Measurements from ENCODE around the gene AP5Z1.

Gene AP5Z1

DNA sequence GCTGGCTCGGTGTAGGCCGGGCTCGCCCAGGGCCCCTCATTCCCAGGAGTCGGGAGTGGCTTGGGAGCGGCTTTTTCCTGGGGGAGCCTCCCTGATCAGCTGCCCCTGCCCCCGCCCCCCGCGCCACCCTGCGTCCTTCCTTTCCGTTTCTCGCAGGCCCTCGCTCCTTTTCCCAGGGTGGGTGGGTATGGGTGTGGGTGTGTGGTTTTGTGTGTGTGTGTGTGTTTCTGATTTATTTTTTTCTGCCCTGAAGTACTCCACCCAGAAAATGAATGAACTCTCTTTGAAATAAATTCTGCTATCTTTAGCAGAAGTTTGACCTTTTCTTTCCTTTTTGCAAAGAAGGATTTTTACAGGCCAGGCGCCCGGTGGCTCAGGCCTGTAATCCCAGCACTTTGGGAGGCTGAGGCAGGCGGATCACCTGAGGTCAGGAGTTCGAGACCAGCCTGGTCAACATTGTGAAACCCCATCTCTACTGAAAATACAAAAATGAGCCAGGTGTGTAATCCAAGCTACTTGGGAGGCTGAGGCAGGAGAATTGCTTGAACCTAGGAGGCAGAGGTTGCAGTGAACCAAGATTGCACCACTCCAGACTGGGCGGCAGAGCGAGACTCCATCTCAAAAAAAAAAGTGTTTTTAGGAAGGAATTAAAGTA is 30.0 kb upstream of the AP5Z1 start:
- DNase-seq (ENCODE audit: extremely low spot score, insufficient read length, low read depth) = no peak
- no peak for FAIRE-seq

DNA sequence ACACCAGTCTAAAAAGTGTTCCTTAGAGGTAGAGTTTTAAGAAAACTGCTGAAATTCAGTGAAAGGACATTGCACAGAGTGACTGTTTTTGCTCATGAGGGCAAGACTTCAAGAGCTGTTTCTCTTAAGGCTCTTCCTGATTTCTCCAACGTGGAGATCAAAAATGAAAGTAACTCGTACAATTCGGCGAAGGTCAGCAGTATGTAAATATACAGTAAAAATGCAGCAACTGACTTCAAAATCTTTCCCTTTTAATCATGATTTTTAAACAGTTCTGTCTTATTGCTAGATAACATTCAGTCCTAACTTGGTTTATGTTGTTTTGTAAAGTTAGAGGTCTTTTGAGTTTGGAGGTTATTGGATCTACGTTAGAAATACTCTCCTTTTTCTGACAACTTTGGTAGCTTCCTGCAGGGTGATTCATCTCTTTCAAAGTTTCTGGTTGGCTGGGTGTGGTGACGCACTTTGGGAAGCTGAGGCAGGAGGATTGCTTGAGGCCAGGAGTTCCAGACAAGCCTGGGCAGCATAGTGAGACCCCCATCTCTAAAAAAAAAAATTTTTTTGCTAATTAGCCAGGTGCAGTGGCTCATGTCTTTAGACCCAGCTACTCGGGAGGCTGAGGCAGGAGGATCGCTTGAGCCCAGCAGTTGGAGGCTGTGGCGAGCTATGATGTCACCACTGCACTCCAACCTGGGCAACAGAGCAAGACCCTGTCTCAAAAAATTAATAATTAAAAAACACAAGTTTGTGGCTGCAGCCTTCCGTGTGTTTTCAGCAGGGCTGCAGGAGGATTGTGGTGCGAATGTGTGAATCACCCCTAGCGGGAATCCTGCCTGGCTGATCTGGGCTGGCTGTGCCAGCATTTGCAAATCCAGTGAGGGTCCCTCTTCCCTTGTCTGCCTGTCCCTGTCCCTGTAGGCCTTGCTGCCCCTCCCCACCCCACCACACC is 29.2 kb upstream of the AP5Z1 start:
- FAIRE-seq (peak; percentile 73), DNase-seq (ENCODE audit: extremely low spot score, insufficient read length, low read depth) (no peak)

DNA sequence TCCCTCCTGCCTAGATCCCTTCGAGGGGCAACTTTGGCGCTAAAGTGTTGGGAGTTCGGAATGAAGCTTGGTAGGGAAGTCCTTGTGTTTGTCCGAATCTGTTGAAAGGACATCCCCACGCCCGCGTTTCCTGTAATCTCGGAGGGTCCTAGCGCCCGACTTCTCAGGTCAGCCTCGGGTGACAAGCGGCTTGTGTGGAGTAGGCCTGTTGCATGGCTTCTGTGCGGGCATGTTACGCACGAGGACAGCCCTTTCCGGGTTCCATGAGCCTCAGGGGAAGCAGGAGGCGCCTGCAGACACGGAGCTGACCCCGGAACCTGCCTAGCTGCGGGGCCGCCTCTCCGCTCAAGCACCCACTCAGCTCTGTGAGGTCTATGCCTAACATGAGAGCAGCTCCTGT is 28.4 kb upstream of the AP5Z1 start:
- FAIRE-seq (no peak), DNase-seq (ENCODE audit: extremely low spot score, insufficient read length, low read depth) (no peak)

DNA sequence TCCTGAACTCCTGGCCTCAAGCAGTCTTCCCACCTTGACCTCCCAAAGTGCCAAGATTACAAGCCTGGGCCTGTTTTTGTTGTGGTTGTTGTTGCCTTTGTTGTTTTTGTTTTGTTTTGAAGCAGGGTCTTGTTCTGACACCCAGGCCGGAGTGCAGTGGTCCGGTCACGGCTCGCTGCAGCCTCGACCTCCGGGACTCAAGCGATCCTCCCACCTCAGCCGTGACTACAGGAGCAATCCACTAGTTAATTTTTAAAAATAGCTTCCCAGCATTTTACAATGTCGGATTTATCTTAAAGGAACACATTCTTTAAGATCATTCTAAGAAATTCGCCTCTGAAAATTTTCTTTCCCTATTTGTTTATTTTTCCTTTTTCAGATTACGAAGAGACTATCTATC is 27.7 kb upstream of the AP5Z1 start:
- no peak for DNase-seq (ENCODE audit: extremely low spot score, insufficient read length, low read depth)
- FAIRE-seq = no peak

DNA sequence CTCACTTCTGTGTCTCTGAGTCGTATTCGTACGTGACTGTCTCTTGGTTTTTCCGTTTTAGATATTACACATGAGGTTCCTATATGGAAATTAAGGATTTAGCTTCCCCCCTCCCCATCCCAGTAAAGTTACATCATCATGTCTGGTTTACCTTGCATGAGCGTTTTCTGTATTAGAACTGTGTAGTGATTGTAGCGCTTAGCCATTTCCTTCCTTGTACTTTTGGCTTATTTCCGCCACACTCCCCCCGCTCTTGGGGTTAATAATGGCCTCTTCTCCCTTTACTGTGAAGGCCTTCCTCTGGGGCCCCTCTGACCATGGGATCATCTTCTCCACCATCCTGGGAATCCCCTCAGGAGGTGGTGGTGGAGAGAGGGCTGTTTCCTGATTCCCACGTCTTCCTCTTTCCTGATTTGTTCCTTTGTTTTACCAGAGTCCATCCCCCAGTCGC is 27.2 kb upstream of the AP5Z1 start:
- FAIRE-seq (no peak), DNase-seq (ENCODE audit: extremely low spot score, insufficient read length, low read depth) (no peak)

DNA sequence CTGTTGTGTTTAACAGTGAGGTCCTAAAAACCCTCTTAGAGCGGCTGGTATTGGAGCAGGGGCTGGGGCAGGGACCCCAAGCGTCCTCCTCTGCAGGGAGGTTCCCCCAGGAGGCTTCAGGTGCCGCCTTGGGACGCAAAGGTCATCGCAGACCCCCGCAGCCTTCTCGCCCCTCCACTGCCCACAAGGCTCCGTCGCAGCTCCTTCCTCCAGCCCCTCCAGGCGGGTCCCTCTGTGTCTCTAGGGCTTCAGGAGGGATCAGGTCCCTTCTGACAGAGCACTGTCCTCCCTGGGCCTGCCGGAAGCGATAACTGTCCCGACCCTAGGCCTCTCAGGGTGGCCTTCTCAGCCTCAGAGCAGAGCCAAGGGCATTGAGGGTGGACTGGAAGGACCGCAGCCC is 26.1 kb upstream of the AP5Z1 start:
- DNase-seq (ENCODE audit: extremely low spot score, insufficient read length, low read depth) (no peak), FAIRE-seq (no peak)

DNA sequence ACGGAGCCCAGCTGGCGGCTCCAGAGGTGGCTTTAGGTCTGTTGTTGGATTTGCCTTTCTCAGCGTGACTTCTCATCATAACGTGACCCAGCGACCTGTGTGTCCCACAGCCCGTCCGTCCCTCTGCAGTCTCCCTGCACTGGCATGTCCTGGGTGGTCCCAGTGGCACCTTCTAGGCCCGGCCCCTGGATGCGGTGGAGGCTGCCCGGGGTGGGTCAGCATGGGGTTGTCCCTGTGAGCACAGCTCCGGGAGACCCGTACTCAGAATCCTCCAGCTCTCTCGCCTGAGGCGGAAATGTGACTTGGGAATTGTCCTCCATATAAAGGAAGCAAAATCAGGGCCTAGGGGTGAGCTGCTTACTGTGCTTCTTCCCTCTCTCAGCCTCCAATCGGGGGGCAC is 25.6 kb upstream of the AP5Z1 start:
- FAIRE-seq (no peak), DNase-seq (ENCODE audit: extremely low spot score, insufficient read length, low read depth) (no peak)

DNA sequence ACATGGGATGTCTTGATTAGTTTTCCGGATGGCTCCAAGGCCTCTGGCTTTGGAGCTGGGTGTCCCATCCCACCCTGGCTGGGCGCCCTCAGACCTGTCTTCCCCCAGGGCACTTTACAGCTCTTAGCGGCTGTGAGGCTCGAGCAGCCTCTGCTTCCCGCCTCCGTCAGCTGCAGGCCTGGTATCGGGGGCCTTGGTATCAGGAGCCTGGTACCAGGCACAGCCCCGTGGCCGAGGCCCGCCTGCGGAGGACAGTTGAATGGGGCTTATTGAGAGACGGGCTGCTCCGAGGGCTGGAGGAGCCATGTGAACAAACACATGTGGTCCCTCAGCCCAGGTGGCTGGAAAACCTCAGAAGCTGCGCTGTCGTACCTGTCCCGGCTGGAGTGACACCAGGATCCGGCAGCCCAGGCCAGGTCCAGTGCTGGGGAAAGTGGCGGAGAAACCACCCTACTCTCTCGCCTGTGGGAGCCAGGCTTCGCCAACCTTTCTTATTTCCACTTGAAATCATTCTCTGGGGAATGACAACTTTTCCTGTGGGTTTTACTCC is 23.9 kb upstream of the AP5Z1 start:
- FAIRE-seq (no peak), DNase-seq (ENCODE audit: extremely low spot score, insufficient read length, low read depth) (no peak)

DNA sequence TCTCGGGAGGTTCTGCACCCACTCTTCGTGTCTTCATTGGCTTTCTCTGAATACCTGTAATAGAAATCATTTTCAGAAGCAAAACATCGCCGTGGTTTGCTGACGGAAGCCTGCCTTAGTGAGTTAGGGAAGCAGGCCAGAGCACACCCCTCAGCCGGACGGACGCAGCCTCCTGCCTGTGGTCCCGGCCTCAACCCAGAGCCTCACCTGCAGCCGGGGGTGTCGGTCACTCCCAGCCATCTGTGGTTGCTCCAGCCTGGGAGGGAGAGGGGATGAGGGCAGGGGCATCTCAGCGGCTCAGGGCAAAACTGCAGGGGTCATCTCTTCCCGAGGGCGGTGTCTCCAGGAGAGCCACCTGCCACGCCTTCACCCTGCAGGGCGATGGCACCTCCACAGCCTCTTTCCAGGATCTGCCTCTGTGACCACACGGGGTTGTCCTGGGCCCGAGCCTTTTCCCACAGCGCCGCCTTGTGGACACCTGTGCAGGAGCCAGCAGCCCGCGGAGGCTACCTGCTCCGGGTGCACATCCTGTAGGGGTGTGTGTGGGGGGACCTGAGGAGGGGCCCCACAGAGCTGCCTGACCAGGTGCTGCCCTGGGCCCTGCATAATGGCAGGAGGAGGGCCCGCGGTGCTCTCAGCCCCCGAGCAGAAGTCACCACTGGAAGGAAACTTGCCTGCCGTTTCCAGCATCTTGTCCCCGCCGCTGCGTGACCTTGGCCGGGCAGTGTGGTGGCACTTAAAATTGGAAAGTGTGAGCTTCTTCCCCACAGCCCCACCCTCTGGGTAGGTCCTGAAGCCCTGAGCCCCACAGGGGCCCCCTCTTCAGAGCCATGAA is 21.6 kb upstream of the AP5Z1 start:
- DNase-seq (ENCODE audit: extremely low spot score, insufficient read length, low read depth) (peak; percentile 71), FAIRE-seq (peak; percentile 83)

DNA sequence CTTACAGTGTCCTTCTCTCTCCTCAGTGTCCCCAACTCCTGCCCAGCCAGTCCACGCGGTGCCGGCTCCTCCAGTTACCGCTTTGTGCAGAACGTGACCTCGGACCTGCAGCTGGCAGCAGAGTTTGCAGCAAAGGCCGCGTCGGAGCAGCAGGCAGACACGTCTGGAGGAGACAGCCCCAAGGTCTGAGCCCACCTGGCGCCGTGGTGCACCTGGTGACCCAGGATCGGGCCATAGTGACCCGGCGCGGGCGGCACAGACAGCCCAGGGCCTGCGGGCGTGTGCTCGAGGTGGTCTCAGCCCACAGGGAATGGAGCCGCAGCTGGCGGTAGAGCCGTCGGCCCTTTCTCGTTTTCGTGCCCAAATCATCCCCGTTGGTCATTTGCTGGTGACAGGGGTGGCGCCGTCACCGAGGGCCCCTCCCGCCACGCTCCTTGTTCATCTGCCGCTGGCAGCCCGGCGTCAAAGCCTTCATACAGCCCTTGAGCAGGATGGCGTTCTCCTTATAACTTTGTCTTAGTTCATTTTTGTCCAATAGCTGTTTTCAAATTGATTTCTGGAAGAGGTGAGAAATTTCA is 20.9 kb upstream of the AP5Z1 start:
- FAIRE-seq = no peak
- DNase-seq (ENCODE audit: extremely low spot score, insufficient read length, low read depth) = no peak

DNA sequence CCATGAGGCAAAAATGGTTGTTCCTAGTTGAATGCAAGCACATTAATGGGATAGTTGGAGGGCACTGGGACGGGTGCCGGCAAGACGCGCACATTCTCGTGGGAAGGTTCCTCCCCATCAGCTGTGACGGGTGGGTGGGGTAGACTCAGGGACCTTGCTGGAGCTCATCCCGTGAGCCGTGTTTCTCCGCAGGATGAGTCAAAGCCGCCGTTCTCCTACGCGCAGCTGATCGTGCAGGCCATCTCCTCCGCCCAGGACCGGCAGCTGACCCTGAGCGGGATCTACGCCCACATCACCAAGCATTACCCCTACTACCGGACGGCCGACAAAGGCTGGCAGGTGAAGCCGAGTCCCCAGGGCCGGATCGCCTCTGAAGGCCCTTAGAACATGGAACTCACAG is 20.4 kb upstream of the AP5Z1 start:
- FAIRE-seq (no peak), DNase-seq (ENCODE audit: extremely low spot score, insufficient read length, low read depth) (no peak)

DNA sequence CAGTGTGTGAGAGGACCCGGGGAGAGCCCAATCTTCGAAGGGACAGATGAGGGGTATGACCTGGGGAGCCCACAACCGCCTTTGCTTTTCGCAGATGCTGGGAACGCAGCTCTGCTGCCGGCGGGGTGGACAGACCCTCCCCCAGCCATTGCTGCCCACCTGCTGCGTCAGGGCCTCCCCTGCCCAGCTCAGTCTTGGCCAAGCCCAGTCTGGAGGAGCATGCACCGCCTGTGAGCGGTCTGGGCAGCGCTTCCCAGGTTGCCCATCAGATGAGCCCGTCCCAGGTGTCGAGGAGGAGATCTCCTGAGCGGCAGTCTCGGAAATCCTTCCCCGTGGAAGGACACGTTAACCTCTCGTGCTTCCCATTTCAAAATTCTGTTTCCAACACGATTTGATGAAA is 17.3 kb upstream of the AP5Z1 start:
- FAIRE-seq (no peak), DNase-seq (ENCODE audit: extremely low spot score, insufficient read length, low read depth) (no peak)

DNA sequence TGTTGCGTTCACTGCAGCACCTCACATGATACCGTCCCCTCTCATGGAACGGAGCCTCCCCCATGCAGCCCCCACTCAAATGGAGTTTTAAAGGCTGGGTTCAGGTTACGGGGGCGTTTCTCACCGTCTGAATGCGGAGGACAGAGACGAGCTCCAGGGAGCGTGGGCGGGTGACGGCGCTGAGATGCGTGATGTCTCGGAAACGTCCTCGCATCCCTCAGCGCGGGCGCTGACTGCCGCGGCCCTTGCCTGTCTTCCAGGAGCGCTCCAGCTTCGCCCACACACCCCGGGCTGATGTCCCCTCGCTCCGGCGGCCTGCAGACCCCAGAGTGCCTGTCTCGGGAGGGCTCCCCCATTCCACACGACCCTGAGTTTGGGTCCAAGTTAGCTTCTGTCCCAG is 16.6 kb upstream of the AP5Z1 start:
- FAIRE-seq (no peak), DNase-seq (ENCODE audit: extremely low spot score, insufficient read length, low read depth) (no peak)

DNA sequence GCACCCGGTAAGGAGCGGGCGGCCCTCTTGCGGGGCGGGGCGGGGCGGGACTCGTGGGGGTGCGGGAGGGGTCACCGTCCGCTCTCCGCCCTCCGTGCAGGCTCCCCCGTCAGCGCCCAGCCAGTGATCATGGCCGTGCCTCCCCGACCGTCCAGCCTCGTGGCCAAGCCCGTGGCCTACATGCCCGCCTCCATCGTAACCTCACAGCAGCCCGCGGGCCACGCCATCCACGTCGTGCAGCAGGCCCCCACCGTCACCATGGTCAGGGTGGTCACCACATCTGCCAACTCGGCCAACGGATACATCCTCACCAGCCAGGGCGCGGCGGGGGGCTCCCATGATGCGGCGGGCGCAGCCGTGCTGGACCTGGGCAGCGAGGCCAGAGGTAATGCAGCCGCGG is 16.2 kb upstream of the AP5Z1 start:
- no peak for FAIRE-seq
- no peak for DNase-seq (ENCODE audit: extremely low spot score, insufficient read length, low read depth)

DNA sequence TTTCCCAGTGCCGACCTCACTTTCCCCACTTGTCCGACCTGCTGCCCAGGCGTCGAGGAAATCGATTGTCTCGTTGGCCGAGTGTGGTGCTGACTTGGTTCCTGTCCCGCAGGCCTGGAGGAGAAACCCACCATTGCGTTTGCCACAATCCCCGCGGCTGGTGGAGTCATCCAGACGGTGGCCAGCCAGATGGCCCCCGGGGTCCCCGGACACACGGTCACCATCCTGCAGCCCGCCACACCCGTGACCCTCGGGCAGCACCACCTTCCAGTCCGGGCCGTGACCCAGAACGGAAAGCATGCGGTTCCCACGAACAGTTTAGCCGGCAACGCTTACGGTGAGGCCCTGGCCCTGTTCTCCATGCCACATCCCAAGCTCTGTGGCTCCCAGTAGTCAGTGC is 14.5 kb upstream of the AP5Z1 start:
- DNase-seq (ENCODE audit: extremely low spot score, insufficient read length, low read depth) (no peak), FAIRE-seq (no peak)

DNA sequence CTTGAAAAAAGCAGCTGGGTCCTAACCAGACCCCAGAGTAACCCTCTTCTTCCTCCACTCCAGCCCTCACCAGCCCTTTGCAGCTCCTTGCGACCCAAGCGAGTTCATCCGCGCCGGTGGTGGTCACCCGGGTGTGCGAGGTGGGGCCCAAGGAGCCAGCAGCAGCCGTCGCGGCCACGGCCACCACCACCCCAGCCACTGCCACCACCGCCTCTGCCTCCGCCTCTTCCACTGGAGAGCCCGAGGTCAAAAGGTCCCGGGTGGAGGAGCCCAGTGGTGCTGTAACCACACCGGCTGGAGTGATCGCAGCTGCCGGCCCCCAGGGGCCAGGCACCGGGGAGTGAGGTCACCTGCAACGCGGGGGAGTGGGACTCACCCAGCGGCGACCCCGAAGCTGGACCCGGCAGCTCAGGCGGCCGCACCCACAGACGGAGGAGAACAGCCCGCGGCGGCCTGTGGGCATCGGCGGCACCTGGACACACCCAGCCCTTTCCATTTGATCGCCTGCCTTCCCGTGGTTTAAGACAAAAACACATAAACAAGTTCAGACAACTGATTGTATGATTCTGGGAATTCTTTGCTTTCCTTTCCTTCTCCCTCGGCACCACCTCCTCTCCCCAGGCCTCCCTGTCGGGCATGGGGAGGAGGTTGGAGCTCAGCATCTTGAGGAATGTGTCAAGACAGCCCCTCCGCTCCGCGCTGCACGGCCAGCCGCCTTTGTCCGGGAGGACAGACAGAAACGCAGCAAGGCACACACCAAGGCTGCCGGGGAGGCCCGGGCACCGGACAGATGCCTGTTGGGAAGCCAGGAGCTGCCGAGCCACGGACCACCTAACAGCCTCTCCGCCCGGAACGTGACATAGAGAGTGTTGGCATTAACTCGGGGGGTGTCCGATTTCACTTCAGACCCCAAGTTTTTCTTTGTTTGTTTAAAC is 13.0 kb upstream of the AP5Z1 start:
- FAIRE-seq = no peak
- no peak for DNase-seq (ENCODE audit: extremely low spot score, insufficient read length, low read depth)

DNA sequence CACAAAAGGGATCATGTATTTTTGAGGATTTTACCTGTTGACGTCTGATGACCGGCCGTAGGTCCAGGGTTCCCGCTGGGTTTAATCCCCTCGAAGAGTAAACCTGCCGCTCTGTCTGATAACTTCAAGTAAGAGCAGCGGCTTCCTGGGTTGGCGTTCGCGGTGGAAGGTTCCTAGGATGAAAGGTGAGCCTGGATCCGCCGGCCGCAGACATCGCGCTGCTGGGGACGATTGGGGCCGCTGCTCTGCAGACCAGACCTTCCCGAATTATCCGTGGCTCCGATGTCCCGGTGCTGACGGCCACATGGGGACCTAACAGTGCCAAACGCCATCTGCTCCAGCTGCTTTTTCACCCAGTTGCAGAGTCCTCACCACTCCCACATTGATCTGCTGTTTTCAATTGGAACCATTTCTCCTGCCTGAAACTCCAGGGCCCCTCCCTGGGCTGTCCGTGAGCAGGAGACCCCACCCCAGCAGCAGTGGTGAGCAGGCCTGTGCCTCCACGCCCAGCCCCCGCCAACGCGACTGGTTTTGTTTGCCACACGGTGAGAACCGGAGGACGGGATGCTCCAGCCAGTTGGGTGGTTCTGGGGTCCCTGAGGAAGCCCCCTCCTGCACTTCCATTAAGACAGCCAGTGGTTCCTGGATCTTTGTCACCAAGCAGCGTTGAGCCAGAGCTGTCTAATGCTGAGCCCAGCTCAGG is 12.2 kb upstream of the AP5Z1 start:
- DNase-seq (ENCODE audit: extremely low spot score, insufficient read length, low read depth) (no peak), FAIRE-seq (no peak)

DNA sequence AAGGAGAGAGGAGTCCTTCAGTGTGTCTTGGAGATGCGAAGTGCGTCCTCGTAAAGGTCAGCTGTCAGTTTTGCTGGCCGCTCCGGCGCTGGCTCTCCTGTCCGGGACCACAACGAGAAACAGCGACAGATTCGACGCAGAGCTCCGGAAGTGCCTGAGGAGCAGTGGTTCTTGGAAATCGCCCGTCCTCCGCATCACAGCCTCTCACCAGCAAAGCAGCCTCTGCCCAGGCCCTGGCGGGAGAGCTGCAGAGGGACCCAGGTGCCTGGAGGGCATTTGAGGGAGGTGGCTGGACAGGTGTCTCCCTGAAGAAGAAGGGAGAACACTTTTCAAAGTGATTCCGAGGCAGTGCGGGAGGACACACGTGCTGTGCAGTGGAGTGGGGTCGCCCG is 11.6 kb upstream of the AP5Z1 start:
- DNase-seq (ENCODE audit: extremely low spot score, insufficient read length, low read depth) (no peak), FAIRE-seq (no peak)
